Endothelial cell (in vitro differentiated cells): ENCODE data around the gene CLDN34. TPM values are rescaled to one million over a fixed set of nuclear protein-coding genes. Genes with fewer than 3 reads are reported as not detected.

Source experiments
- DNase-seq: peaks from one replicate; pipeline ENCODE4 v3.0.0; 2021; ENCODE audit warnings: low spot score
- H3K27ac Mint-ChIP-seq: one replicate; pipeline ENCODE4 v1.8.0; 2021; ENCODE audit warnings: mixed read lengths, inconsistent platforms; ENCODE audit not compliant: unreplicated experiment
- H3K27me3 Mint-ChIP-seq: one replicate; pipeline ENCODE4 v1.8.0; 2021; ENCODE audit warnings: mild to moderate bottlenecking, moderate library complexity, mixed read lengths, inconsistent platforms; ENCODE audit not compliant: unreplicated experiment
- H3K36me3 Mint-ChIP-seq: one replicate; pipeline ENCODE4 v1.8.0; 2021; ENCODE audit warnings: mild to moderate bottlenecking, low read depth, mixed read lengths, inconsistent platforms; ENCODE audit not compliant: unreplicated experiment
- H3K4me1 Mint-ChIP-seq: one replicate; pipeline ENCODE4 v1.8.0; 2021; ENCODE audit warnings: mild to moderate bottlenecking, mixed read lengths, inconsistent platforms; ENCODE audit not compliant: unreplicated experiment
- H3K4me3 Mint-ChIP-seq: one replicate; pipeline ENCODE4 v1.8.0; 2021; ENCODE audit warnings: mild to moderate bottlenecking, mixed read lengths, inconsistent platforms; ENCODE audit not compliant: unreplicated experiment
- H3K9me3 Mint-ChIP-seq: one replicate; pipeline ENCODE4 v1.8.0; 2021; ENCODE audit warnings: mixed read lengths, inconsistent platforms; ENCODE audit not compliant: unreplicated experiment
- total RNA-seq: library from RNA; stranded (reverse); fragmentation: NEBNext Ultra II Directional; extraction: Animal tissue kit (Norgen Biotek cat#: 25700); gene quantifications from one replicate; pipeline ENCODE4 v1.2.1, GENCODE V29; 2021; ENCODE audit not compliant: unreplicated experiment
- TF ChIP-seq, protein P1 (sequence below): fragments of 200-600 bp; sonication (generic); IDR thresholded peaks from one replicate; pipeline ENCODE4 v1.5.0; 2021; ENCODE audit warnings: antibody characterized with exemption; ENCODE audit not compliant: unreplicated experiment

The CLDN34 gene
- total RNA-seq, 1 donor from 2014 or later, result 0.64 TPM

DNA sequence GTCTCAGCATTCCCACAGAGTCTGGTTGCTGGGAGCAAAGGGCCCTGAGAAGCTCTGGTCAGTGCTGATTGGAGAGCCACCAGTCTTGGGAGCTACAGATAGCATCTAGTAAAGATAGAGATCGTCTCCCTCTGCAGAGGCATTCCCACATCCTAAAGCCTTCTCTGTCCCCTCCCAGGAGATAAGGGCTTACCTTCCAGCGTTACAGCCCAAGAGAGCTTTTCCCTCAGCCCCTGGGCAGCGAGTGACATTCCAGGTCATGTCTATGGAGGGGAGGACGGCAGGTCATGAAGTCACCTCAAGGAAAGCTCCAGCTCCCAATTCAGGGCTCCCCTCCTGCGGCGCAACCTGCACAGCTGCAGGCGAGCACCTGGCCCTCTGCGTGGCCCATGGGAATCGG, 29.9 kb downstream of the CLDN34 start:
- no peak for DNase-seq
- TF ChIP-seq, protein P1, sequence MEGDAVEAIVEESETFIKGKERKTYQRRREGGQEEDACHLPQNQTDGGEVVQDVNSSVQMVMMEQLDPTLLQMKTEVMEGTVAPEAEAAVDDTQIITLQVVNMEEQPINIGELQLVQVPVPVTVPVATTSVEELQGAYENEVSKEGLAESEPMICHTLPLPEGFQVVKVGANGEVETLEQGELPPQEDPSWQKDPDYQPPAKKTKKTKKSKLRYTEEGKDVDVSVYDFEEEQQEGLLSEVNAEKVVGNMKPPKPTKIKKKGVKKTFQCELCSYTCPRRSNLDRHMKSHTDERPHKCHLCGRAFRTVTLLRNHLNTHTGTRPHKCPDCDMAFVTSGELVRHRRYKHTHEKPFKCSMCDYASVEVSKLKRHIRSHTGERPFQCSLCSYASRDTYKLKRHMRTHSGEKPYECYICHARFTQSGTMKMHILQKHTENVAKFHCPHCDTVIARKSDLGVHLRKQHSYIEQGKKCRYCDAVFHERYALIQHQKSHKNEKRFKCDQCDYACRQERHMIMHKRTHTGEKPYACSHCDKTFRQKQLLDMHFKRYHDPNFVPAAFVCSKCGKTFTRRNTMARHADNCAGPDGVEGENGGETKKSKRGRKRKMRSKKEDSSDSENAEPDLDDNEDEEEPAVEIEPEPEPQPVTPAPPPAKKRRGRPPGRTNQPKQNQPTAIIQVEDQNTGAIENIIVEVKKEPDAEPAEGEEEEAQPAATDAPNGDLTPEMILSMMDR, result no peak
- Mint-ChIP-seq H3K36me3 (no peaks in the 10 kb centered on the region), H3K9me3 (no peaks in the 10 kb centered on the region), H3K27ac (no peak overlapping the region), H3K4me3 (no peak overlapping the region), H3K4me1 (no peaks in the 10 kb centered on the region), H3K27me3 (peaks cover 2% of the 10 kb centered on the region)

DNA sequence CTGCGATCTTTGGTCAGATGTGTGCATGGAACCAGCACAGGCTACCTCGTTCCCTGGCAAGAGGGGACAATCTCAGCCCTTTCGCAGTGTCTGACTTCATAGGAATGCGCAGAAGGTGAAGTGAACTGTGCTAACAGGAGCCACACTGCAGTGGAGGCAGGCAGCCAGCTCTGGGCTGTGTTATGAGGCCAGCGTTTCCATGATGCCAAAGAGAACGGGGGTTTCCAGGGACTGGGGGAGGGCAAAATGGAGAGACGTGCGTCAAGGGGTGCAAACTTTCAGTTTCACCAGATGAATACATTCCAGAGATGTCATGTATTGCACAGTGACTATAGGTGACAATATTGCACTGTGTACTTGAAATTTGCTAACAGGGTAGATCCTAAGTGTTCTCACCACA, 30.4 kb downstream of the CLDN34 start:
- H3K4me3 Mint-ChIP-seq, result no peak overlapping the region

DNA sequence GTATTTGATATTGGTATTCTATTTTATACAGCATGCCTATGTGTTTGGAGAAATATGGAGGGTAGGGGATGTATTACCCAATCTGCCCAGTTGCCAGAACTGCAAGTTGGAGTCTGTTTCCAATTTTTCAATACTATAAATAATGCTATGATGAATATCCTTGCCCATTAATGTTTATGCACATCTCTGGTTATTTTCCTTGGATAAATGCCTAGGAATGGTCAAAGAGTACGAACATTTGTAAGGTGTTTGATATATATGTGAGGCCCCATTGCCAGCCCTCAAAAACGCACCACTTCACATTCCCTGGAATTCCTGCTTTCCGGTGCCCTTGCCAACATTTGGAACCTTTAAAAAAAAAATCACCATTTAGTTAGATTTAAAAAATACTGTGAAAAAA, 34.3 kb downstream of the CLDN34 start:
- no peak overlapping the region for H3K27ac Mint-ChIP-seq
- no peak for DNase-seq
- no peaks in the 10 kb centered on the region for H3K9me3 Mint-ChIP-seq
- no peaks in the 10 kb centered on the region for H3K36me3 Mint-ChIP-seq
- TF ChIP-seq, protein P1, result no peak
- H3K4me3 Mint-ChIP-seq, result no peak overlapping the region
- H3K4me1 Mint-ChIP-seq, result peaks cover 5% of the 10 kb centered on the region
- H3K27me3 Mint-ChIP-seq, result peaks cover 2% of the 10 kb centered on the region

More for the DNA sequence above, 30.4 kb downstream of the CLDN34 start:
- no peak for DNase-seq
- no peaks in the 10 kb centered on the region for H3K36me3 Mint-ChIP-seq
- H3K9me3 Mint-ChIP-seq, result no peaks in the 10 kb centered on the region
- no peaks in the 10 kb centered on the region for H3K4me1 Mint-ChIP-seq
- no peak overlapping the region for H3K27ac Mint-ChIP-seq
- peaks cover 2% of the 10 kb centered on the region for H3K27me3 Mint-ChIP-seq
- TF ChIP-seq, protein P1, result no peak

DNA sequence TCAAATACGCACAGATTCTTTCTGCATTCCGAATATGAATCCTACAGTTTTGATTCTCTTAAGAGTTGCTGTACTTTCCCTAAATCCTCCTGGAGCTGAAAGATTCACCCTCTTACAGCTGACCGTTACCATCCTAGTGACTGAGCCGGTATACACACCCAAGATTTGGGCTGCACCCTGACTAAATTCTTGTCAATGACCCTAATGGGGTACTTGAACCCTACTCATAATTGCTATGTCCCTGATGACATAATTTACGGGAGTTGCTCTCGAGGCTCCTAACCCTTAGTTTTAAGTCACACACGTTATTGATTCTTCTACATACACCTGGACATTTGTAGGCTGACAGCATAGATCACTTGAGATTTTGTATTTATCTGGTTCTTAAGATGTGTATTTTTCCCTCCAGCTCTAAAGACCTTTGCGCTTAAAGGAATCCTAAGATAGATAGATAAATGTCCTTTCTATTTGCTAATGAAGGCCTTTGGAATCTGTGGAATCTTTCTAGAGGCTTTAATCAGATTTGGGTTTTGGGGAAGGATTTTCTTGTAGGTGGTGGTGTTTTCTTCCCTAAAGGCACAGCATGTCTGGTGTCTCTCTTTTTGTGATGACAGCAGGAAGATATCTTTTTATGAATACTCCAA, 37.8 kb downstream of the CLDN34 start:
- TF ChIP-seq, protein P1, result no peak
- peaks cover 12% of the 10 kb centered on the region for H3K4me1 Mint-ChIP-seq
- H3K27ac Mint-ChIP-seq, result no peak overlapping the region
- no peak for DNase-seq
- H3K9me3 Mint-ChIP-seq, result no peaks in the 10 kb centered on the region
- no peak overlapping the region for H3K4me3 Mint-ChIP-seq
- no peaks in the 10 kb centered on the region for H3K36me3 Mint-ChIP-seq
- H3K27me3 Mint-ChIP-seq, result no peaks in the 10 kb centered on the region

DNA sequence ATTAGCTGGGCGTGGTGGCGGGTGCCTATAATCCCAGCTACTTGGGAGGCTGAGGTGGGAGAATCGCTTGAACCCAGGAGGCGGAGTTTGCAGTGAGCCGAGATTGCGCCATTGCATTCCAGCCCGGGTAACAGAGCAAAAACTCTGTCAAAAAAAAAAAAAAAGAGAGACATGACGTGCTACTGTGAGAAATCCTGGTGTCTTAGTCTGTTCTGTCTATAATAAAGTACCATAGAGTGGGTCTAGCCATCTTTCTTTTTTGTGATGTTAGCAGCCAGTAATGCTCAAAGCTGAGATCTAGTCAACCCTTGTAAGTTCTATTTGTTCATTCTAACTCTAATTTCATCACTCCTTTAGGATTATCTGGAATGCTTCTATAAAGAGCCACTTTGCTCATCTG, 38.9 kb downstream of the CLDN34 start:
- Mint-ChIP-seq H3K27me3 (no peaks in the 10 kb centered on the region), H3K36me3 (no peaks in the 10 kb centered on the region), H3K4me1 (peaks cover 23% of the 10 kb centered on the region), H3K27ac (no peak overlapping the region), H3K4me3 (no peak overlapping the region), H3K9me3 (no peaks in the 10 kb centered on the region)
- DNase-seq, result no peak
- TF ChIP-seq, protein P1, result no peak
